PC-3 (cell line): ENCODE data around the gene GALNS.

Experiments
- CTCF ChIP-seq: fragments of 300-600 bp; sonication (generic); conservative IDR thresholded peaks from 2 replicates; pipeline ENCODE4 v1.5.1; 2017; ENCODE audit warnings: antibody characterized with exemption, low read depth, mild to moderate bottlenecking, low read length
- EZH2 ChIP-seq: fragments of 300-600 bp; sonication (generic); IDR thresholded peaks from one replicate; pipeline ENCODE4 v1.6.1; 2017; ENCODE audit warnings: antibody characterized with exemption, mild to moderate bottlenecking, low read length; ENCODE audit not compliant: unreplicated experiment
- EZH2phosphoT487 ChIP-seq: fragments of 300-600 bp; sonication (generic); IDR thresholded peaks from 2 replicates; pipeline ENCODE4 v1.6.1; 2018; ENCODE audit warnings: mild to moderate bottlenecking, antibody characterized with exemption, low read length, borderline replicate concordance

- TF ChIP-seq CTCF = no peak
- TF ChIP-seq EZH2 = no peak
- no peak for TF ChIP-seq EZH2phosphoT487
Observed at GRCh38 chr16:88885693-88886280, 29.0 kb upstream of the GALNS start.
